Pons (tissue), 1 donor: ENCODE measurements around the gene RASSF8.

Experiments
- DNase-seq: peaks from one replicate; pipeline ENCODE4 v3.0.0-alpha.2; 2016; ENCODE audit warnings: low spot score

The RASSF8 gene

GRCh38 chr12:26126340-26127284 is 168.1 kb downstream of the RASSF8 start:
- peak; percentile 84 for DNase-seq

DNA sequence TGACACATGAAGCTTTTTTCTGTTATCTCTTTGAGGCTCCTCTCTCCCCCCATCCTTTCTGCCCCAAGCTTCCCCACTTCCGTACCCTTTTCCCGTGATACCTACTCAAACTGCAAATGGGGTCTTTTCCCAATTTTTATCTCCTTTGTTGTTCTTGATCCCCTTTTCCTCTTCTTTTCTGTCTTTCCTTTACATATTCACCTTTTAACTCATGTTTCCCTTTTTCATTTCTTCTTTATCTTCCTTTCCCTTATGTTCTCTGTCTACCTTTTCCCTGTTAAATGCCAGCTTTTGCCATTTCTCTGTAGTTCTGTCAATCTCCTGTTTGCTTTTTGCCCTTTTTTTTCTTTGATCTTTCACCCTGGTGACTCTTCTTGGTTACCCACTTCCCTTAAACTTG is 168.9 kb downstream of the RASSF8 start:
- no peak for DNase-seq

GRCh38 chr12:26128168-26128567 is 169.7 kb downstream of the RASSF8 start:
- DNase-seq: no peak
